Measurements from ENCODE around the gene HOXB4.

- TF ChIP-seq POLR2AphosphoS5 (IDR thresholded peaks at IDR 0.05; ENCODE audit: low read depth, low read length) = no peak
- TF ChIP-seq POLR2A (IDR thresholded peaks at IDR 0.05; ENCODE audit: low read depth, low read length) = no peak
Observed at GRCh38 chr17:48529683-48530009, 48.5 kb downstream of the HOXB4 start.

All from GM12891 (cell line).